H1 (cell line): ENCODE measurements around the gene INF2. TPM values are rescaled to one million over a fixed set of nuclear protein-coding genes. Genes with fewer than 3 reads are reported as not detected.

Experiments used
- ATF2 ChIP-seq: IDR thresholded peaks from 2 replicates; pipeline ENCODE4 v1.6.1; 2012; ENCODE audit warnings: low read length, inconsistent platforms
- ATF3 ChIP-seq: IDR thresholded peaks from 2 replicates; pipeline ENCODE4 v1.6.1; 2011; ENCODE audit warnings: low read depth, mild to moderate bottlenecking, low read length; ENCODE audit not compliant: insufficient read depth
- CBX8 ChIP-seq: fragments of 300-800, 300-1000 bp; sonication (generic); IDR thresholded peaks from 2 replicates; pipeline ENCODE4 v1.7.1; 2016; ENCODE audit warnings: low read depth, low read length, borderline replicate concordance
- CTBP2 ChIP-seq: IDR thresholded peaks from 2 replicates; pipeline ENCODE4 v1.7.0; 2011; ENCODE audit warnings: borderline replicate concordance, mild to moderate bottlenecking, moderate library complexity, mixed read lengths, low read length; ENCODE audit not compliant: insufficient read depth, insufficient read length
- CTCF ChIP-seq, 3 experiments: IDR thresholded peaks; 1 replicate in 2 of 3; 2 replicates in 1 of 3; pipeline versions ENCODE4 v1.5.1 to v1.6.1; 2011; ENCODE audit warnings: low read length in 3 of 3, mild to moderate bottlenecking in 3 of 3, inconsistent platforms in 2 of 3, low read depth in 1 of 3, moderate library complexity in 1 of 3; ENCODE audit not compliant: insufficient read depth in 1 of 3; ENCODE audit errors: control extremely low read depth in 1 of 3
- E2F6 ChIP-seq: IDR thresholded peaks from 2 replicates; pipeline ENCODE4 v1.6.1; 2012; ENCODE audit warnings: inconsistent platforms
- GTF2F1 ChIP-seq: IDR thresholded peaks from 2 replicates; pipeline ENCODE4 v1.6.1; 2012; ENCODE audit warnings: low read depth, low read length, improper control_type of control experiment, borderline replicate concordance
- JUN ChIP-seq: IDR thresholded peaks from 2 replicates; pipeline ENCODE4 v1.6.1; 2011; ENCODE audit warnings: low read depth, mild to moderate bottlenecking, improper control_type of control experiment, low read length
- JUND ChIP-seq: IDR thresholded peaks from 2 replicates; pipeline ENCODE4 v1.6.1; 2011; ENCODE audit warnings: mild to moderate bottlenecking, improper control_type of control experiment, low read length
- NRF1 ChIP-seq: IDR thresholded peaks from 2 replicates; pipeline ENCODE4 v1.6.1; 2011; ENCODE audit warnings: mild to moderate bottlenecking, low read depth, low read length, improper control_type of control experiment
- RBBP5 ChIP-seq: IDR thresholded peaks from 2 replicates; pipeline ENCODE4 v1.7.1; 2012; ENCODE audit warnings: low read depth, mild to moderate bottlenecking, inconsistent platforms, low read length, moderate library complexity, borderline replicate concordance
- RXRA ChIP-seq: IDR thresholded peaks from 2 replicates; pipeline ENCODE4 v1.6.1; 2011; ENCODE audit warnings: low read depth, mild to moderate bottlenecking, low read length, moderate library complexity; ENCODE audit not compliant: insufficient read depth
- TBP ChIP-seq: IDR thresholded peaks from 2 replicates; pipeline ENCODE4 v1.6.1; 2011; ENCODE audit warnings: low read depth, low read length, improper control_type of control experiment
- USF2 ChIP-seq: IDR thresholded peaks from 2 replicates; pipeline ENCODE4 v1.6.1; 2011; ENCODE audit warnings: low read length, improper control_type of control experiment
- ZNF274 ChIP-seq: IDR thresholded peaks from 2 replicates; pipeline ENCODE4 v1.7.0; 2012; ENCODE audit warnings: low read length, borderline replicate concordance; ENCODE audit errors: extremely low read depth
- polyA plus RNA-seq, 7 experiments: library from polyadenylated mRNA; depleted of rRNA in 3 of 7; stranded (reverse) in 5 of 7; unstranded in 2 of 7; fragments of >200 nt in 5 of 7; fragments of 200-250 nt in 2 of 7; gene quantifications; 1 replicate in 5 of 7; 2 replicates in 1 of 7; 4 replicates in 1 of 7; pipeline versions ENCODE4 v1.2.1 to v1.2.3, GENCODE V29; 2011 to 2013; ENCODE audit warnings: missing spikeins in 2 of 7, mixed read lengths in 2 of 7
- total RNA-seq: library from RNA; stranded (reverse); fragmentation: NEBNext Ultra II Directional; extraction: Animal tissue kit (Norgen Biotek cat#: 25700); gene quantifications from 2 replicates; pipeline ENCODE4 v1.2.1, GENCODE V29; 2021

The INF2 gene
- total and polyA plus RNA-seq, 2 of the 8 experiments (the other 6 are each of a cell fraction or from before 2014, with no cell fraction given), result 29.1 to 59.5 TPM

GRCh38 chr14:104651876-104652260, 37.5 kb upstream of the INF2 start (continued):
- TF ChIP-seq CTCF (IDR thresholded peaks at IDR 0.05; ENCODE audit: control extremely low read depth in 1 of 3, insufficient read depth in 1 of 3, low read depth in 1 of 3, low read length in 3 of 3) (peak; percentile 37 to 60 (median 48); a peak in 3 of 4 replicates), JUN (no peak), GTF2F1 (no peak), ZNF274 (no peak), ATF3 (no peak), USF2 (no peak), CBX8 (no peak), ATF2 (no peak), E2F6 (peak; percentile 69), RBBP5 (no peak), CTBP2 (no peak), JUND (no peak), NRF1 (no peak), RXRA (no peak), TBP (no peak)
